GM10266 (cell line): ENCODE measurements around the gene GNB3.

Experiments used
- DNase-seq: peaks from one replicate; pipeline ENCODE4 v3.0.0; 2012; ENCODE audit errors: extremely low spot score
- TF ChIP-seq, protein P1 (sequence below): IDR thresholded peaks from 2 replicates; pipeline ENCODE4 v1.5.1; 2012; ENCODE audit warnings: mild to moderate bottlenecking, low read depth; ENCODE audit not compliant: control insufficient read depth, insufficient read depth; ENCODE audit errors: missing control alignments

Gene GNB3

DNA sequence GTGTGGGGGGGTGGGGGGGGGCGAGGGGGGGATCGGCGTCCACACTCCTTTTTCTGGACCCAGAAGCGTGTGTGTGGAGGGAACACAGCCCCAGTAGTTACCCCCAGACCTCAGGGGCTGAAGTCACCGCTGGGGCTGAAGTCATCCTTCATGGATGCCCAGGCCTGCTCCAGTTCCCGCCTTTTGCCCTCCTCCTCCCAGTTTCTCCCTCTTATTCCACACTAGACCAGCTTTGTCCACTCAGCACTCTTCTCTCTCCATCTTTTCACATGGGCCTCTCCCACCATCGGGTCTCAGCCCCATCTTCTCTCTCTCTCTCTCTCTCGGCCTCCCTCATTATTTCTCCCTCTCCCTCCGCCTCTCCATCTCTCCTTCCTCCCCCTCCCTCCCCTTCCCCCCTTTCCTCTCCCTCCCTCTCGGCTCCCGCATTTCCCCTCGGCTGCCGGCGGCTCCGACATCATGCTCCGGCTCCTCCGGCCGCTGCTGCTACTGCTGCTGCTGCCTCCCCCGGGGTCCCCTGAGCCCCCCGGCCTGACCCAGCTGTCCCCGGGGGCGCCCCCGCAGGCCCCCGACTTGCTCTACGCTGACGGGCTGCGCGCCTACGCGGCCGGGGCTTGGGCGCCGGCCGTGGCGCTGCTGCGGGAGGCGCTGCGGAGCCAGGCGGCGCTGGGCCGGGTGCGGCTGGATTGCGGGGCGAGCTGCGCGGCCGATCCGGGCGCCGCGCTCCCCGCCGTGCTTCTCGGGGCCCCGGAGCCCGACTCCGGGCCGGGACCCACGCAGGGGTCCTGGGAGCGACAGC, 12.5 kb upstream of the GNB3 start, which contains the start of gene P3H3:
Gene P3H3, plus strand, starts transcription at position 426 of the 799 bp plus-strand sequence. Its CDS starts 34 bp downstream, at position 460.
- DNase-seq, result no peak
- TF ChIP-seq, protein P1, sequence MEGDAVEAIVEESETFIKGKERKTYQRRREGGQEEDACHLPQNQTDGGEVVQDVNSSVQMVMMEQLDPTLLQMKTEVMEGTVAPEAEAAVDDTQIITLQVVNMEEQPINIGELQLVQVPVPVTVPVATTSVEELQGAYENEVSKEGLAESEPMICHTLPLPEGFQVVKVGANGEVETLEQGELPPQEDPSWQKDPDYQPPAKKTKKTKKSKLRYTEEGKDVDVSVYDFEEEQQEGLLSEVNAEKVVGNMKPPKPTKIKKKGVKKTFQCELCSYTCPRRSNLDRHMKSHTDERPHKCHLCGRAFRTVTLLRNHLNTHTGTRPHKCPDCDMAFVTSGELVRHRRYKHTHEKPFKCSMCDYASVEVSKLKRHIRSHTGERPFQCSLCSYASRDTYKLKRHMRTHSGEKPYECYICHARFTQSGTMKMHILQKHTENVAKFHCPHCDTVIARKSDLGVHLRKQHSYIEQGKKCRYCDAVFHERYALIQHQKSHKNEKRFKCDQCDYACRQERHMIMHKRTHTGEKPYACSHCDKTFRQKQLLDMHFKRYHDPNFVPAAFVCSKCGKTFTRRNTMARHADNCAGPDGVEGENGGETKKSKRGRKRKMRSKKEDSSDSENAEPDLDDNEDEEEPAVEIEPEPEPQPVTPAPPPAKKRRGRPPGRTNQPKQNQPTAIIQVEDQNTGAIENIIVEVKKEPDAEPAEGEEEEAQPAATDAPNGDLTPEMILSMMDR, result peak; percentile 40

DNA sequence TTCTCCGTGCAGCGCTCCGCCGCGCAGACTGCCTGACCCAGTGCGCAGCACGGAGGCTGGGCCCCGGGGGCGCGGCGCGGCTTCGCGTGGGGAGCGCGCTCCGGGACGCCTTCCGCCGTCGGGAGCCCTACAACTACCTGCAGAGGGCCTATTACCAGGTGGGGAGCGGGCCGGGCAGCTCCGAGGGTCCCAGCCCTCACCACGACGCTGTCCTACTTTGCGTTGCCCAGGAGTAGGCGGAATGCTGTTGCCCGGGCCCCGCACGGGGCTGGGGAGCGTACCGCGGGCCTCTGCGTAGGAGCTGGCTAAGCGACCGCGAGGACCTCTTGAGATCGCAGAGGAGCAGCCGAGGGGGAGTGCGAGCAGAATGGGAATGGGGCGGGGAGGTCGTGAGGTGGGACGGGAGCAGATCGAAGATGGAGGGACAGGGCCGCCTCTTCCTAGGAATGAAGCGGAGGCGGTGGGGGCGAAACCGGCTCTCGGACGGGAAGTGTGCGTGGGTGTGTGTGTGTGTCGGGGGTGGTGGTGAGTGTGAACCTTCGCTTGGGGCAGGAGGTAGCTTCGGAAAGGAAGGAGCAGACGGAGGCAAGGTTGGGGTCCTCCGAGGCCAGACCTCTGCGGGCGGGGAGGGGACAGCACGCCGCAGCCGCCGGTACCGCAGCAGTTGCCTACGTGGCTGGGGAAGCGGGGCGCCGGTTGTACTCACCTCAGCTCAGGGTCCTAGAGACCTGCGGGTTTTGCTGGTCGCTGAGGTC, 11.8 kb upstream of the GNB3 start:
- TF ChIP-seq, protein P1, result no peak
- no peak for DNase-seq

DNA sequence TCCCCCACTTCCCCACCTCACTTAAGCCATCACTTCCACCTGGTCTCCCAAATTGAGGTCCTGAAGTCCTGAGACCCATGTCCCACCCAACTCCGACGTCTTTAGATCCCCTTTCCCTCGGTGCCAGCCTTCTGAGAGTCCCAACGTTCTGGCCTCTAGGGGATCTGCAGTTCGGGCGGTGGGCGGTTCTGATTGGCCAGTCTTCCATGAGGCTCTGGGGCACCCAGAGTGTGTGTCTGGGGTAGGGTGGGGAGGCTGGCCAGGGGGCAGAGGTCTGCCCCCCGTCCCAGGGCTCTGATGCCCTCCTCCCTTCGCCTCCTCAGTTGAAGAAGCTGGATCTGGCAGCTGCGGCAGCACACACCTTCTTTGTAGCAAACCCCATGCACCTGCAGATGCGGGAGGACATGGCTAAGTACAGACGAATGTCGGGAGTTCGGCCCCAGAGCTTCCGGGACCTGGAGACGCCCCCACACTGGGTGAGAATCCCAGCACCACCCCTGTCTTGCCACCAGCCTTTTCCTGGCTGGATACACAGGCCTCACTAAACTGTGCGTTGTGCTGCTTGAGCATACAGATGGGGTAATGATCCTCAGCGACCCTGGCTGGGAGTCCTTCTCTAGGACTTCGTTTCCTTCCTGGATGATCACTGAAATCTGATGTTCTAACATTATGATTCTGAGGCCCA, 11.0 kb upstream of the GNB3 start:
- TF ChIP-seq, protein P1, result no peak
- no peak for DNase-seq

DNA sequence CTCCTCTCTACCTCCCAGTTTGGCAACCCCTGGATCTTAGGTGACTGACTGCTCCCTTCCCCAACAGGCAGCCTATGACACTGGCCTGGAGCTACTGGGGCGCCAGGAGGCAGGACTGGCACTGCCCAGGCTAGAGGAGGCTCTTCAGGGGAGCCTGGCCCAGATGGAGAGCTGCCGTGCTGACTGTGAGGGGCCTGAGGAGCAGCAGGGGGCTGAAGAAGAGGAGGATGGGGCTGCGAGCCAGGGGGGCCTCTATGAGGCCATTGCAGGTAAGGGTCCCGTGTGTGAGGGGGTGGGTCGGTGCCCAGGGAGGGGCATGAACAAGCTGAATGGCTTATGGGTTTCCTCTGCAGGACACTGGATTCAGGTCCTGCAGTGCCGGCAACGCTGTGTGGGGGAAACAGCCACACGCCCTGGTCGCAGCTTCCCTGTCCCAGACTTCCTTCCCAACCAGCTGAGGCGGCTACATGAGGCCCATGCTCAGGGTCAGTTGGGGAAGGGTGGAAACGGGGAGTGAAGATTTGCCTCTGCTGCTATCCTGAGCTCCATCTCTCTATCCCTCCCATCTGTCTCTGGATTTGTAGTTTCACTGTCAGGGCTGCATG, 10.3 kb upstream of the GNB3 start:
- TF ChIP-seq, protein P1, result no peak
- no peak for DNase-seq

DNA sequence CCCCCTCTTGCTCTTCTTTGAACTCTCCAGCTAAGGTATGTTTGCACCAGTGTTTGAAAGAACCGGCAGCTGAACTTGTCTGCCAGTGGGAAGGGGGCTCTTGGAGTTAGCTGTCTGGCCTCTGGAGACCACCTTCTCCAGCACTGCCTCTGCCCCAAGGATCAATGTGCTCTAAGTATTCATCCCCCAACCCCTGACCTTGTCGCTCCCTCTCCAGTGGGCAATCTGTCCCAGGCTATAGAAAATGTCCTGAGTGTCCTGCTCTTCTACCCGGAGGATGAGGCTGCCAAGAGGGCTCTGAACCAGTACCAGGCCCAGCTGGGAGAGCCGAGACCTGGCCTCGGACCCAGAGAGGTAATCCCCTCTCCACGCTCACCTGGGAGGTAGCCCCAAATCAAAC, 9.7 kb upstream of the GNB3 start:
- TF ChIP-seq, protein P1, result no peak
- no peak for DNase-seq

DNA sequence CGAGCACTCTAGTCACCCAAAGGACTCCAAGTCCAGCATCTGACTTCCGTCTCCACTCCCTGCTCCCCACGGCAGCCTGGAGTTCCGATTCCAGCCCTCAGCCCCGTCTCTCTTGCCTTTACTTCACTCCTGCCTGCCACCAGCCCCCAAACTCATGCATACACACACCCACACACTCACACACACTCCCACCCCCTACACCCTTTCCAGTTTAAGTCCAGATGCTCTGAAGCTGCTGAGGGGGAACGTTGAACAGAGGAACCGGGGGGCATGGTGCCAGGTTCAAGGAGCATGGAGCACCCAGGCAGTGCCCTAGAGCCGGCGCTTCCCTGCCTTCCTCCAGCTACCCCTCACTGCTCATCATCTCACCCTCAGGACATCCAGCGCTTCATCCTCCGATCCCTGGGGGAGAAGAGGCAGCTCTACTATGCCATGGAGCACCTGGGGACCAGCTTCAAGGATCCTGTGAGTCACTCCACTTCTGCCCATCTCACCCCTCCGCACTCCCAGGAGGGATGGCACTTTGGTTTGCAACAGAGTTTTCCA, 9.2 kb upstream of the GNB3 start:
- TF ChIP-seq, protein P1, result no peak
- DNase-seq, result no peak
